GM21786 (cell line): Measurements from ENCODE around the gene HPN.

ENCODE experiments used
- ATAC-seq: cut with Tn5 transposase; IDR thresholded peaks from one replicate; pipeline ENCODE4 v1.9.1; 2021; ENCODE audit not compliant: unreplicated experiment

Gene HPN

DNA sequence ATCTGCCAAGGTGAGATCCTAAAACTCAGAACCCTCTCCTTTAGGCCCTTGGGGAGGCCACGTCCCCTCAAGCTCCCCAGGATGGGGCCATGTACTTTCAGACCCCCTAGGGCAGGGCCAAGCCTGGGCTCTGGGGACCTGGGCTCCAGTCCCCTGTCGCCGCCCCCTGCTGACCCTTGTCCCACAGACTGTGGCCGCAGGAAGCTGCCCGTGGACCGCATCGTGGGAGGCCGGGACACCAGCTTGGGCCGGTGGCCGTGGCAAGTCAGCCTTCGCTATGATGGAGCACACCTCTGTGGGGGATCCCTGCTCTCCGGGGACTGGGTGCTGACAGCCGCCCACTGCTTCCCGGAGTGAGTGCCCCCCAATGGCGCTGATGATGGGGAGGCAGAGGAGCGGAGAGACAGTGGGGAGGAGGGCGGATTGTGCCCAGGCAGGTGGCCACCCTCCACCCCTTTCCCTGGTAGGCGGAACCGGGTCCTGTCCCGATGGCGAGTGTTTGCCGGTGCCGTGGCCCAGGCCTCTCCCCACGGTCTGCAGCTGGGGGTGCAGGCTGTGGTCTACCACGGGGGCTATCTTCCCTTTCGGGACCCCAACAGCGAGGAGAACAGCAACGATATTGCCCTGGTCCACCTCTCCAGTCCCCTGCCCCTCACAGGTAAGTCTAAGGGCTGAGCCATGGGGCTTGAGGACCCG is 18.8 kb downstream of the HPN start:
- no peak for ATAC-seq

DNA sequence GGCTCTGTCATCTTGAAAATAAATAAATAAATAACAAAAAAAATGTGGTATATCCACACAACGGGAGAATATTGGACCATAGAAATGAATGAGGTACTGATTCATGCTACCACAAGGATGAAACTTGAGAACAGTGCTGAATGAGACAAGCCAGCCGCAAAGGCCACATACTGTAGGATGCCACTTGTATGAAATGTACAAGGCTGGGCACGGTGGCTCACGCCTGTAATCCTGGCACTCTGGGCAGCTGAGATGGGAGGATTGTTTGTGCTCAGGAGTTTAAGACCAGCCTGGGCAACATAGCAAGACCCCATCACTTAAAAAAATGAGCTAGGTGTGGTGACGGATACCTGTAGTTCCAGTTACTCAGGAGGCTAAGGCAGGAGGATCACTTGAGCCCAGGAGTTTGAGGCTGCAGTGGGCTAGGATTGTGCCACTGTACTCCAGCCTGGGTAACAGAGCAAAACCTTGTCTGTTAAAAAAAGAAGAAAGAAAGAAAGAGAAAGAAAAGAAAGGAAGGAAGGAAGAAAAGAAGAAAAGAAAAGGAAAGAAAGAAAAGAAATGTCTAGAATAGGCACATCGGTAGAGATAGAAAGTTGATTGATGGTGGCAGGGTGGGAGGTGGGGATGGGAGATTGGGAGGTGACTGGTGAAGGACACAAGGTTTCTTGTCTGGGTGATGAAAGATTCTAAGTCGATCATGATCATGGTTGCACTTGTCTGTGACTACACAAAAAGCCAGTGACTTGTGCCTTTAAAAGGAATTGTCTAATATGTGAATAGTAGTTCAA is 20.3 kb downstream of the HPN start:
- no peak for ATAC-seq

DNA sequence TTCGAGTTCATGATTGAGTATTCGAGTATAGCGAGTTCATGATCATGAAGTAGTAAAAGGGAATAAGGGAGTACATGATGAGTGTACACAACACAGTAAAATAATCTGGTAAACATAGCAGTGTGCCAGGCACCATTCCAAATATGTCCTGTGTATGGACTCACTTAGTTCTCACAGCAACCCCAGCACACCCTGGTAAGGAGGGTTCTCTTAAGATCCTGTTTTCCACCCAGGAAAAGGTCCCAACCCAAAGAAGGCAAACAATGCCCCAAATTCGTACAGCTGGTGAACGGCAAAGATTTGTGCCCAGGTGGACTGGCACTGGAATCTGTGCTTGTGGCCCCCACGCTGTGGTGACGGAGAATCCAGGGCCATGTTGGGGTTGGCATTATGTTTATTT is 21.4 kb downstream of the HPN start:
- ATAC-seq: no peak

DNA sequence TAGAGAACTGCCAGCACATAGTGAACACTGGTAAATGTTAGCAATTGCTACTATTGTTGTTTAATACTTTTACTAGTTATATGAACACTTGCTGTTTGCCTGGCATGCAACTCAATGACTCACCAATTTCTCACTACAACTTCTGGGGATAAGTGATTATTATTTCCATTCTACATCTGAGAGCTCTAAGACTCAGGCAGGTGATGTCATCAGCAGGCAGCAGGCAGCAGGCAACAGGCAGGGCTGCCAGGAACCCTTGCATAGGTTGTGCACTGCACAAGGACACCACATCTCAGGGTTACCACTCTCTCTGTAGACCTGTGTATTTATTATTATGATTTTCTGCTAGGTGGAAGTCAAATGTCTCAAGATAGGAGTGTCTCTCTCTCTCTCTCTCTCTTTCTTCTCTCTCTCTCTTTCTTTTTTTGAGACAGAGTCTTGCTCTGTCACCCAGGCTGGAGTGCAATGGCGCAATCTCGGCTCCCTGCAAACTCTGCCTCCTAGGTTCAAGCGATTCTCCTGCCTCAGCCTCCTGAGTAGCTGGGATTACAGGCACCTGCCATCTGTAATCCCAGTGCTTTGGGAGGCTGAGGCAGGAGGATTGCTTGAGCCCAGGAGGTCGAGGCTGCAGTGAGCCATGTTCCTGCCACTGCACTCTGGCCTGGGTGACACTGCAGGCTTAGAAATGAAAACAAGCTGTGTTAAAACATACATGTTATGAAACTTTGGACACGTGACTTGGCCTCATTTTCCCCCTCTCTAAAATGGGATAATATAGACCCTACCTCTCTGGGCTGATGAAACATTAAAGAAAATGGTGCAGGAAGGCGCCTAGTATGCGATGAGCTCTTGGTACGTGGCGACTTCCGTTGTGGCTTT is 22.7 kb downstream of the HPN start:
- ATAC-seq: no peak

DNA sequence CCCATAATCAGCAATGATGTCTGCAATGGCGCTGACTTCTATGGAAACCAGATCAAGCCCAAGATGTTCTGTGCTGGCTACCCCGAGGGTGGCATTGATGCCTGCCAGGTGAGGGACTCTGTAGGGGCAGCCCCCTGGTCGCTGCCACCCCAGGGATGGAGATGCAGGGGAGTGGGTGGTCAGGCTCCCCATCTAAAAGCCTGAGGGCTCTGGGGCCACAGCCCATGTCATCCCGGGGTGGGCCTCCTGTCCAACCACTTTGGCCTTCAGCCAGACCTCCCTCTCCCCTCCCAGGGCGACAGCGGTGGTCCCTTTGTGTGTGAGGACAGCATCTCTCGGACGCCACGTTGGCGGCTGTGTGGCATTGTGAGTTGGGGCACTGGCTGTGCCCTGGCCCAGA is 24.1 kb downstream of the HPN start:
- no peak for ATAC-seq

DNA sequence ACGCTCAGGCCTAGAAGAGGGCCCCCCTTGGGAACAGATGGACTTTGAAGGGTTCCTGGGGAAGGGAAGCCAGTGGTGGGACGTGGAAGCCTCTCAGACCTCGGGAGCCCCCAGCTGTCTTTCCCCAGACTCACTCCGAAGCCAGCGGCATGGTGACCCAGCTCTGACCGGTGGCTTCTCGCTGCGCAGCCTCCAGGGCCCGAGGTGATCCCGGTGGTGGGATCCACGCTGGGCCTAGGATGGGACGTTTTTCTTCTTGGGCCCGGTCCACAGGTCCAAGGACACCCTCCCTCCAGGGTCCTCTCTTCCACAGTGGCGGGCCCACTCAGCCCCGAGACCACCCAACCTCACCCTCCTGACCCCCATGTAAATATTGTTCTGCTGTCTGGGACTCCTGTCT is 24.6 kb downstream of the HPN start:
- ATAC-seq: no peak

DNA sequence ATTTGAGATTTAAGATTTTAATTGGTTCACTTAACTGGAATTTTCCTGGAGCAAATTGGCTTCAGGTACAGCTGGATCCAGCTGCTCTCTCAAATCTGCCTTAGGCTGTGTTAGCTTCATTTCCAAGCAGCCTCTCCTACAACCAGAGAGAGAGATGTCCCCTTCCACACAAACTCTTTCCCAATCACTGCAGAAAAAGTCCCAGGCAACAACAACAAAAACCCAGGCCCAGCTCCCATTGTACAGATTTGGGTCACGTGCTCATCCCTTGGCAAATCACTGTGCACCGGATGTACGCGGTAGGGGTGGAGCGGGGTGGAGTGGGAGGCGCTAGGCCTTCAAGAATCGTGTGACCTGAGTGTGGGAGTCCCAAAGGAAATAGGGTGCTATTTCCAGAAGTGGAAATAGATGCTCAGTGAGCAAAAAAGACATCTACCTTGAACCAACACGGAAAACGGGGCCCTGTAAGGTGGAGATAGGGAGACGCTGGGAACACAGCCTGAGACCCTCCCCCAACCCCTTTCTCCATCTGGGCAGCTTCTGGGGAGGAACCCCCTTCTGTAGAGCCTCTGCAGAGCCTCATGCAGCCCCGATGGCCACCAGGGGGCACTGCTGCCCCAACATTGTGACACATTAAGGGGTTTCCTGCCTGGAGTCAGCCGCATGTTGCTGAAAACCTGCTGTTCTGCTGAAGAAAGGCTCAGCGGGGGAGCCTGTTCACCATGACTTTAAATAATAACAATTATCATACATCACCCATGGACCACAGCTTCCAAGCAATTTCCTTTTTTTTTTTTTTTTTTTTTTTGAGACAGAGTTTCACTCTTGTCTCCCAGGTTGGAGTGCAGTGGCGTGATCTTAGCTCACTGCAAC is 25.4 kb downstream of the HPN start:
- ATAC-seq: peak; percentile 66

DNA sequence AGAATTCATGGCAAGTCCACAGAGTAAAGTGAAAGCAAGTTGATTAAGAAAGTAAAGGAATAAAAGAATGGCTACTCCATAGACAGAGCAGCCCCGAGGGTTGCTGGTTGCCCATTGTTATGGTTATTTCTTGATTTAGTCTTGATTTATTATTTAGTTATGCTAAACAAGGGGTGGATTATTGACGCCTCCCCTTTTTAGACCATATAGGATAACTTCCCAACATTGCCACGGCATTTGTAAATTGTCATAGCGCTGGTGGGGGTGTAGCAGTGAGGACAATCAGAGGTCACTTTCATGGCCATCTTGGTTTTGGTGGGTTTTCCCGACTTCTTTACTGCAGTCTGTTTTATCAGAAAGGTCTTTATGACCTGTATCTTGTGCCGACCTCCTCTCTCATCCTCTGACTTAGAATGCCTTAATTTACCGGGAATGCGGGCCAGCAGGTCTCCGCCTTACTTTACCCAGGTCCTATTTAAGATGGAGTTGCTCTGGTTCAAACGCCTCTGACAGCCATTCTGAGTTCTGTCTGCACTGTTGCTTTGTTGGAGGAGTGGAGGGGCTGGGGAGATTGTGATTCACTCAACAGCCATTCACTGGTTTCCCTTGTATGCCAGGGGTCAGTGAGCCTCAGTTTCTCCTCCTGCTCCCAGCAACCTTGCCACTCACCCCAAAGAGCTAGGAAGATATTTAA is 27.6 kb downstream of the HPN start:
- ATAC-seq: no peak

DNA sequence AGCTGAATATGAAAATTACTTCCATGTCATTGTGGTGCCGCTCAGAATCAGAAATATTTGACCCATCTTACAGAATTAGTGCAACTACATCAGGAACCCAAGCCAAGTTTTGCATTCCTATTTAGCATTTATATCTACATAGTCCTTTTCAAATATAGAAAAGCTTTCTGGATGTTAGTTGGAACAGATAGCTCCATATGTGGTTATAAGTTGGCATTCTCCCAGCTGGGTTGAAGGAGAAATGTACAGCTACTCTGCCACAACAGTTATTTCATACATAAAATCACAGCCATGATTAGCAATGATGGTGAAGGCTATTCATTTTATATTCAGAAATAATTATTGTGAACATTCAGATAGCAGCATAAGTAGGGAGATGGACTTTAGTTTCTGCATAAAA is 28.2 kb downstream of the HPN start:
- no peak for ATAC-seq

DNA sequence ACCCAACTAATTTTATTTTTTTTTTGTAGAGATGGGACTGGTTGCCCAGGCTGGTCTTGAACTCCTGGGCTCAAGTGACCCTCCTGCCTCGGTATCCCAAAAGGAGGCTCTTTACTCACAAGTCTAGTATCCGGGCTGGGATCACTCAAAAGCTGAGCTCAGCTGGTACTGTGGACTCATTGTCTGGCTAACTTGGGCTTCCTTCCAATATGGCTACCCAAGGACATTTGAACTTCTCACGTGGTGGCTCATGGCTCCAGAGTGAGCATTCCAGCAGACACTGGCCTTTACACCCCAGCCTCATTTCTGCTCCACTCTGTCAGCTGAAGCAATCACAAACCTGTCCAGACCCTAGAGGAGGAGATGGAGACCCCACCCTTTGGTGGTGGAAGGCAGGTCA is 28.9 kb downstream of the HPN start:
- ATAC-seq: no peak

DNA sequence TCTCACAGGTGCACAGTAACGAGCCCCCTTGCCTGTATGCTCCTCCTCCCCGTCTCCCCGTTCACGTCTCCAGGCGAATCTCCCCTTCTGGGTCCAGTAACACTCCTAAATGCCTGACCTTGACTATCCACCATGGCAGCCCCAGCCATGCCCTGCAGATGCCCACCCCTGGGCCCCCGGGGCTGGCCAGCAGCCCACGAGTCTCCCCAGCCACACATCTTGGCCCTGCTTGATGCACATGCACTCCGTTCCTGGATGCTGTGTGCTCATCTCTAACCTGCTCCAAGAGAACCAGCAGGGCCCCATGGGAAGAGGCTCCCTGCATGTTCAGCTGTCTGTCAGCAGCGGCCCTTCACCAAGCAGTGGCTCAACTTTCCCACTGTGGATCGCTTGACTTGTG is 32.0 kb downstream of the HPN start:
- ATAC-seq: no peak

DNA sequence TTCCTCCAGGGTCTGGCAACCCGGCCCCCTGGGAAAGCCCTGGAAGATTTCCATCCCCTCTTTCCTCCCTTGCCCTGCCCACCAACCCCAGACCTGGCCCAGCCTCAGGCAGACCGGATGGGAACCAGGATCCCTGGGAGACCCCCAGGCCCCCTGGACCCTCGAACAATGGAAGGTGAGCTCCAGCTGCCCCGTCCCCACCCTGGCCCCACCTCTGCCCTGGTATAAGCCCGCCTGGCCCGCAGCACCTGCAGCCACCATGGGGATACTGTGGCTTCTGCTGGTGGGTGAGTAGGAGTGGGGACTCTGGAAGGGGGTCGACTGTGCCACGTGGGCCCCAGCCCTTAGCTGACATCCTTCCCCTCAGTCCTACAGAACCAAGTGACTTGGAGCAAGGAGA is 32.4 kb downstream of the HPN start:
- no peak for ATAC-seq

DNA sequence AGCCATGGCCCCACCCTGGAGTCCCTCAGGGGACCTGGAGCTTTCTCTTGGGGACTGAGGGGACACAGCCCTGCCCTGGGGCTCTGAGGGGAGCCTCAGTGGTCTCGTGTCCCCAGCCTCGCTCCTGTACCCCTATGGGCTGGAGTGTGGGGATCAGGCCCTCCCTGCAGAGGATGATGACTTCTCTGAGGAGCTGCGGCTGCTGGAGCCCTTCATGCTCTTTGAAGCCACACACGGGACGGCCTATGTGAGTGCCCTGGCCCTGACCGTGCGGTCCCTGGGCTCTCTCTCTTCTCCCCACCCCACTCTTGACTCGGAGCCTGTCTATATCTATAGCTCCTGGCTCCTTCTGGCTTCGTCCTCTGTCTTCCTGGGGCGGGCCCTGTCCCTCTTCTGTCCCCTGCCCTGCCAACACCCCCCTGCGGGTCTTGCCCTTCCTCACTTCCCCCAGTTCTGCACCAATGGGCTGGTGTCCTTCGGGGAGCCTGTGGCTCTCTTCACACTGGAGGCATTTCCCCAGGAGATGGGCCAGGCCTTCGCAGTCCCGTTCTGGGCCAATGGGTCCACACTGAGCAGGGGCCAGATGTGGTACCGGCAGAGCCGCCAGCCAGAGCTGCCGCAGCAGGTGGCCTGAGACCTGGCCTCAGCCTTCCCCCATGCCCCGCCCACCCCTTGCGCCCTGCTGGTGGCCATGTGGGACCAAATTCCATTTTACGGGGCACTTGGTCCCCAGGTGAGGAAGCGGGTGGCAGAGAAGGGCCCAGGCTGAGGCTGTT is 33.1 kb downstream of the HPN start:
- no peak for ATAC-seq

DNA sequence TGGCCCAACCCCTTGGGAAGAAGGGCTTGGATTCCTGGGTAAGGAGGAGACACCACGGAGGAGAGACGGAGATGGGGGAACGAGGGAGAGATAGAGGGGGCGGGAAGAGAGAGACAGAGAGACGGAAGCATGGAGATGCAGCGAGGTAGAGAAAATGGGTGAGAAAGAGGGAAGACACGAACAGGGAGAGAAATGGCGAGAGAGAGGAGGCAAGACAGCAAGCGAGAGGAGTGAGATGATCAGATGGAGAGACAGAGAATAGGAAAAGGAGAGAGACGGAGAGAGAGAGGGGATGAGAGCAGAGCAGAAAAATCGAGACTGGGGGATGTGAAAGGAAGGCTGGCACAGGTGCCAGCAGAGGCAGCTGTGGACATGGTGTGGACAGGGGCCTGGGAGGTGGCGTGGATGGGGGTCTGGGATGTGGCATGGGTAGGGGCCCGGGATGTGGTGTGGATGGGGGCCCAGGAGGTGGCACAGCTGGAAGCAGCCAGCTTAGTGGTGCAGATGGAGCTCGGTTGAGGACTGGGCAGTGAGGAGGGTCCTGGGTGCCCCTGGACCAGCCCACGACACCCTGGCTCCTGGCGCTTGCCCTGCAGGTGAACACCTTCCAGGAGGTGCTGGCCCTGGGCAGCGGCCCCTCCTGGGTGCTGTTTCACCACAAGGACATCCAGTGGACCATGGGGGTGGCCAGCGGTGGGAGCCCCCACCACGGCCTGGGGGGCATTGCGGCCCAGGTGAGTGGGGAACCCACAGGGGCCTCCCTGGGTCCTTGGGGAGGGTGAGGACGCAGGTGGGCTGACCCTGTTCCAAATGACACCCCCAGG is 33.9 kb downstream of the HPN start:
- ATAC-seq: no peak

DNA sequence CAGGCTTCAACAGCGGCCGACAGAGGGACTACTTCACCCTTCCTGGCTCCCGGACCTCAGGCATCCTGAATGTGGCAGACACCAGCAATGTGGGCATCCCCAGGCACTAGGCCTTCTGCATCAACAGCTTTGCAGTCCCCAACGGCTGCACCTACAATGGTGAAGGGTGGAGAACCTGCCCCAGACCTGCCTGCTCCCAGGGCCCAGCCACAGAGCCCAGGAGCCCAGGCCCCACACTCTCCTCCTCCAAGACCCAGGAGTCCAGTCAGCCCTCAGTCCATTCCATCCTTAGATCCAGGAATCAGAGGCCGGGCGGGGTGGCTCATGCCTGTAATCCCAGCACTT is 34.5 kb downstream of the HPN start:
- ATAC-seq: no peak

DNA sequence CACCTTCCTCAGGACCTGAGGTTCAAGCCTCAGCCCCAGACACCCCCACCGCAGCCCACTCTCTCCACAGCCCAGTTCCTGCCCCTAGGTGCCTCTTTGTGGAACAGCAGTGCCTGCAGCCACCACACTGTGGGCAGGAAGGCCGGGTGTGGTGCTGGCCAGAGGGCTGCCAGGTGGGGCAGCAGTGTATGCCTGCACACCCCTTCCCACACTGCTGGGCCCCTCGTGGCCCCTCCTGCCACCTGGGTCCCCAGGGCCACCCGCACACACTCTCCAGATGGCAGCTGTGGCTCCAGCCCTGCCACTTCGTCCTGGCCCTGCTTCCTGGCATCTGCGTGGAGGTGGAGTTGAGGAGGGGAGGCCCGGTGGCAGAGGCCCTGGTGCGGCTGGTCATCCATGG is 35.1 kb downstream of the HPN start:
- no peak for ATAC-seq

DNA sequence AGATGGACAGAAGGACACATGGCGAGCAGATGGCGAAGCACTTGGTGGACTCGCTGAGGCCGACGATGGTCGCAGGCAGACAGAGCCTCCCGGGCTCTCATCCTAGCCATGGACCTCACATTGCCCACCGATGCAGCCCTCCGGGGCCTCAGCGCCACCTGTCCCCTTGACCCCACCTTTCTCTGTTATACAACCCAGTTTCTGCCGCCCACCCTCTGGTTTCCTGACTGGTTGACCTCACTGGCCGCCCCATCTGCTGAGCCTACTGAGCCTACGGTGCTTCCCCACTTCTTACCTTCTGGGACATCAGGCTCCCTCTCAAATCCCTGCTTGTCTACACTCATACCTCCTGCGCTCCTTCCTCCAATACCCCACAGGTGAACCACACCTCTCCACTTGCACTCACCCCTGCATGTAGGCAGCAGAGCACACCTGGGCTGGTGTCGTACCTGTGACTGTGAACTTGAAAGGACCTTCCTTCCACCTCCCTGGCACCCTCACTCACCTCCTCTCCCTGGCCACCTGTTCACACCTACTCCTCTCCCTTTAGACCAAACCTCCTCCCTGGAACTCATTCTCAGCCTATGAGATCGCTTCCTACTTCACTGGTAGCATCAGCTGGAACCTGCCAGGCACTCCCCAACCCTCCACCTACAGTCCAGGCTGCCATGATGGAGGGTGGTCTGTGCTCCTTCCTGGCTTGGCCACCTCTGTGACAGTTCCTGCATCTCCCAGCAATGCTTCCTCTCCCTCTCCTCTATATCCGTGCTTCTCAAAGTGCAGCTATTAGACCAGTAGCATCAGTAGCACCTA is 36.1 kb downstream of the HPN start:
- no peak for ATAC-seq

DNA sequence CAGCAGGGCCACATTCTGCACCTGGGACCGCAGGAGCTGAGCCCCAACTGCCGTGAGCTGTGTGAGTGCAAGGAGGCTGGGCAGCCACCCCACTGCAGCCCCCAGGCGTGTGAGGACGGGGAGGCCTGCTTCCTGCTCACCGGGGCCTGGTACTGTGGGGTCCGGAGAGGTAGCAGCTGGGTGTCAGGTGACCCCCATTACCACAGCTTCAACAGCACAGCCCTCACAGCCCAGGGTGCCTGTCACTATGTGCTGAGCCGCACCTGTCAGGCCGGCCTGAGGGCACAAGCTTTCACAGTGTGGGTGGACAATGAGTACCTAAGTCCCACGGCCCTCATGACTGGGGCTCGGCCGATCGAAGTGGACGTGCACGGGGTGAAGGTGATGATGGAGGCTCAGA is 38.3 kb downstream of the HPN start:
- no peak for ATAC-seq
